K562 (cell line): ENCODE results near the gene TIGD7. TPM values are rescaled to one million over a fixed set of nuclear protein-coding genes. Genes with fewer than 3 reads are reported as not detected.

Source experiments
- CEBPZ ChIP-seq: fragments of 150-350 bp; IDR thresholded peaks from 2 replicates; pipeline ENCODE4 v1.6.1; 2014; ENCODE audit warnings: low read depth, mild to moderate bottlenecking, low read length, borderline replicate concordance
- ETV5 ChIP-seq: sonication (generic); formaldehyde crosslinking; IDR thresholded peaks from 2 replicates; pipeline ENCODE4 v1.4.0; 2020; ENCODE audit warnings: low read depth, mild to moderate bottlenecking, missing genetic modification reagents
- FOXO4 ChIP-seq: fragments of 450-650 bp; formaldehyde crosslinking; IDR thresholded peaks from 2 replicates; pipeline ENCODE4 v1.4.0; 2020; ENCODE audit warnings: mild to moderate bottlenecking, moderate library complexity
- HCFC1 ChIP-seq: IDR thresholded peaks from 2 replicates; pipeline ENCODE4 v1.6.1; 2012; ENCODE audit warnings: low read depth, low read length, improper control_type of control experiment
- L3MBTL2 ChIP-seq: fragments of 450-650 bp; IDR thresholded peaks from 2 replicates; pipeline ENCODE4 v1.6.1; 2016; ENCODE audit warnings: mild to moderate bottlenecking, moderate library complexity
- MBD1 ChIP-seq: fragments of 250-450 bp; sonication (Bioruptor Pico); IDR thresholded peaks from 2 replicates; pipeline ENCODE4 v1.8.0; 2022; ENCODE audit warnings: inconsistent platforms
- MBD2 ChIP-seq: sonication (generic); IDR thresholded peaks from 2 replicates; pipeline ENCODE4 v1.6.1; 2016; ENCODE audit warnings: low read depth, borderline replicate concordance
- MCM3 ChIP-seq: fragments of 450-650 bp; IDR thresholded peaks from 2 replicates; pipeline ENCODE4 v1.6.1; 2016
- MTA2 ChIP-seq: fragments of 450-650 bp; IDR thresholded peaks from 2 replicates; pipeline ENCODE4 v1.6.1; 2016; ENCODE audit warnings: low read depth
- NCOA1 ChIP-seq: fragments of 450-650 bp; IDR thresholded peaks from 2 replicates; pipeline ENCODE4 v1.6.1; 2016; ENCODE audit warnings: low read depth
- PCBP1 ChIP-seq: fragments of 200-400 bp; formaldehyde crosslinking; IDR thresholded peaks from 2 replicates; pipeline ENCODE4 v1.6.1; 2018; ENCODE audit warnings: mild to moderate bottlenecking, low read depth, low read length; ENCODE audit not compliant: poor library complexity, severe bottlenecking
- PCBP2 ChIP-seq: fragments of 200-400 bp; formaldehyde crosslinking; IDR thresholded peaks from 2 replicates; pipeline ENCODE4 v1.6.1; 2018; ENCODE audit warnings: low read length, low read depth, mild to moderate bottlenecking, moderate library complexity; ENCODE audit not compliant: poor library complexity, severe bottlenecking
- RAD21 ChIP-seq, 2 experiments: fragments of 250-450 bp in 1 of 2; fragments of 450-650 bp in 1 of 2; sonication (Bioruptor Pico) in 1 of 2; formaldehyde crosslinking in 1 of 2; IDR thresholded peaks in 1 of 2; conservative IDR thresholded peaks in 1 of 2; 2 replicates each; pipeline versions ENCODE4 v1.4.0 to v1.8.0; 2020 to 2022; ENCODE audit warnings: mild to moderate bottlenecking in 2 of 2, moderate library complexity in 1 of 2
- SP2 ChIP-seq: IDR thresholded peaks from 2 replicates; pipeline ENCODE4 v1.6.1; 2011; ENCODE audit warnings: mild to moderate bottlenecking, low read depth, low read length, moderate library complexity; ENCODE audit not compliant: poor library complexity, severe bottlenecking; ENCODE audit errors: extremely low read depth
- SREBF1 ChIP-seq: fragments of 150-350 bp; IDR thresholded peaks from 2 replicates; pipeline ENCODE4 v1.6.1; 2014; ENCODE audit warnings: antibody characterized with exemption, low read depth, low read length, borderline replicate concordance
- ZBTB17 ChIP-seq: fragments of 450-650 bp; formaldehyde crosslinking; IDR thresholded peaks from 2 replicates; pipeline ENCODE4 v1.4.0; 2020; ENCODE audit warnings: mild to moderate bottlenecking
- ZNF57 ChIP-seq: fragments of 450-650 bp; formaldehyde crosslinking; IDR thresholded peaks from 2 replicates; pipeline ENCODE4 v1.4.0; 2020; ENCODE audit warnings: mild to moderate bottlenecking, moderate library complexity
- ZNF717 ChIP-seq: fragments of 250-450 bp; sonication (Bioruptor Pico); IDR thresholded peaks from 2 replicates; pipeline ENCODE4 v1.5.0; 2021
- ZNF76 ChIP-seq: fragments of 250-450 bp; sonication (Bioruptor Pico); IDR thresholded peaks from 2 replicates; pipeline ENCODE4 v1.4.0; 2020; ENCODE audit warnings: mild to moderate bottlenecking, moderate library complexity, borderline replicate concordance
- polyA plus RNA-seq, 8 experiments: library from polyadenylated mRNA; depleted of rRNA in 4 of 8; stranded (reverse) in 5 of 8; unstranded in 3 of 8; fragments of >200 nt; fragmentation: Nextera tagmentation in 2 of 8; fragmentation: Illumina TruSeq in 1 of 8; extraction: Ambion mirVana in 2 of 8; extraction: Trizol in 1 of 8; gene quantifications; 2 replicates each; pipeline versions ENCODE4 v1.2.1 to v1.2.3, GENCODE V29; 2011 to 2014; ENCODE audit warnings: inconsistent platforms in 1 of 8, missing spikeins in 1 of 8
- total RNA-seq, 7 experiments: library from RNA; depleted of rRNA in 6 of 7; stranded (reverse); fragments of >200 nt in 6 of 7; fragmentation: Illumina TruSeq in 2 of 7; extraction: Trizol in 2 of 7; gene quantifications; 2 replicates each; pipeline versions ENCODE4 v1.2.1 to v1.2.3, GENCODE V29; 2011 to 2021; ENCODE audit warnings: low replicate concordance in 1 of 7
- TF ChIP-seq, protein P1 (sequence below): fragments of 450-650 bp; formaldehyde crosslinking; IDR thresholded peaks from 2 replicates; pipeline ENCODE4 v1.4.0; 2020; ENCODE audit warnings: mild to moderate bottlenecking

Gene TIGD7
- total and polyA plus RNA-seq, 9 of the 15 experiments (the other 6 are each of a cell fraction or from before 2014, with no cell fraction given): 0.84 to 10.7 (median 6.7) TPM

DNA sequence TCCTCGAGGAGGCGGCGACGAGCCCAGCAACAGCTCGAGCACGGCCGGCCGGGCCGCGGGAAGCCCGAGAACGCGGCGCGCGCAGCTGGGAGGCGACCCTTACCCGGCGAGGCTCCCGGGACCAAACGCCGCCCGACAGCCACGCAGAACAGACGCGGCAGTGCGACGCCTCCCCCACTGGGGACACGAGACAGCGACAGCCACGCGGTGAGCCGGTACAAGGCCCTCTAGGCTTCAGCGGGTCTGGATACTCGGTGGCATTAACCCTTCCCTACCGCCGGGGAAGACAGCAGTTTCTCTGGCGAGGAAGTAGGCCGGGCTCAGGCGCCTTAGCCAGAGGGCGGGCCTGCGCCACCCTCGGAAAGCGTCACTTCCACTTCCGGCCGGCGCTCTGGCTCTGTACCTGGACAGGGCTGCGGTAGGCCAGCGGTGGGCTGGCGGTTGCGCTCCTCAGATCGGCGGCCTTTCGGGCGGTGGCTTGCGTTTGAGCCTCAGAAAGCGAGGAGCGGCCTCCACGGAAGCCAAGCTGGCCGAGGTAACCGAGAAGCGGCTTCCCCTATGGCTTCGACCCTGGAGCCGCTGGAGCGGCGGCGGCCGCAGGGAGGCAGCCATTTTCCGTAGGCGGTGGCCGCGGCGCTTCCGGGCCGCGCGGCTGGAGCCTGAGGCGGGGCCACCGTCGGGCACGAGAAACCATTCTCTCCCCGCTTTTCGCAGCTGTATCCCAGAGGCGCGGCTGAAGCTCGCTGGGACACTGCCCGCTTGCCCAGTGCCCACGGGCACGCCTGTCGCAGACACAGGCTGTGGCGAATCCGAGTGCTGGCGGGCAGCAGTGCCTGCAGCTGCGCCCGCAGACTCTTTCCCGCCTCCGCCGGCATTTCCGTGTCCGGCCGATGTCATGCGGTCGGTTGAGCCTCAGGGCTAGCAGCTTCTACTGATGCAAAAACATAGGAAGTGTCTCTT, at the start of gene TIGD7, which contains the start of gene ZNF75A (continued):
- TF ChIP-seq ZNF717 (no peak), MBD1 (CRISPR knock-in tag) (no peak), ZNF57 (no peak), MCM3 (no peak), PCBP2 (no peak), SREBF1 (no peak), NCOA1 (no peak), RAD21 (CRISPR knock-in tag; conservative IDR thresholded peaks at IDR 0.05 in 1 of 2, IDR thresholded peaks at IDR 0.05 in 1 of 2) (no peak; a peak in 1 of 4 replicates), ETV5 (CRISPR knock-in tag) (peak; percentile 67; the same call in 1 of the 2 replicates), L3MBTL2 (peak; percentile 99), ZBTB17 (CRISPR knock-in tag) (peak; percentile 30; the same call in 1 of the 2 replicates), PCBP1 (no peak), HCFC1 (peak; percentile 53), ZNF76 (0 out of 2 replicates have a peak, but pooled peaks have one; percentile 45), SP2 (peak; percentile 48), MTA2 (no peak), FOXO4 (CRISPR knock-in tag) (no peak), CEBPZ (no peak), MBD2 (peak; percentile 29; the same call in 1 of the 2 replicates)
- TF ChIP-seq, protein P1, sequence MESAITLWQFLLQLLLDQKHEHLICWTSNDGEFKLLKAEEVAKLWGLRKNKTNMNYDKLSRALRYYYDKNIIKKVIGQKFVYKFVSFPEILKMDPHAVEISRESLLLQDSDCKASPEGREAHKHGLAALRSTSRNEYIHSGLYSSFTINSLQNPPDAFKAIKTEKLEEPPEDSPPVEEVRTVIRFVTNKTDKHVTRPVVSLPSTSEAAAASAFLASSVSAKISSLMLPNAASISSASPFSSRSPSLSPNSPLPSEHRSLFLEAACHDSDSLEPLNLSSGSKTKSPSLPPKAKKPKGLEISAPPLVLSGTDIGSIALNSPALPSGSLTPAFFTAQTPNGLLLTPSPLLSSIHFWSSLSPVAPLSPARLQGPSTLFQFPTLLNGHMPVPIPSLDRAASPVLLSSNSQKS: no peak
